CD4-positive, alpha-beta T cell treated with Interleukin-6 at 100 ng/mL for 8 hours (primary cell): ENCODE data around the gene WARS2.

Source experiments
- DNase-seq: peaks from one replicate; pipeline ENCODE4 v3.0.0-alpha.2; 2020; ENCODE audit warnings: mixed read lengths, low spot score

Gene WARS2

DNA sequence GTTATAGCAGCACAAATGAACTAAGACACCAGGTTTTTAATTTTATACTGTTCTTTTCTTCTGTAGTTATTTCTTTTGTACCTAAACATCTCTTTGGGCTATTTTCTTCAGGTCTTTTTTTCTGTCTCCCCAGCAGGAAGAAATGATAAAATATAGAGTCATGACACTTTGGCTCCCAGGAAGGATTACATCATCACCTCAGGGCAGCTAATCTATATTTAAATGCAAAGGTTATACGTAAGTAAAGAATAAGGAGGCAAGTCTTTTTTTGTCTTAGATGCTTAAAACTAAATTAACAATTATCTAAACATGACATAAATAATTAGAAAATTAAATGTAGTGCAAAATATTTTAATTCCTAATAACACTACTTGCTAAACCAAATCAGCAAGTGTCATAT is 57.0 kb downstream of the WARS2 start:
- no peak for DNase-seq

DNA sequence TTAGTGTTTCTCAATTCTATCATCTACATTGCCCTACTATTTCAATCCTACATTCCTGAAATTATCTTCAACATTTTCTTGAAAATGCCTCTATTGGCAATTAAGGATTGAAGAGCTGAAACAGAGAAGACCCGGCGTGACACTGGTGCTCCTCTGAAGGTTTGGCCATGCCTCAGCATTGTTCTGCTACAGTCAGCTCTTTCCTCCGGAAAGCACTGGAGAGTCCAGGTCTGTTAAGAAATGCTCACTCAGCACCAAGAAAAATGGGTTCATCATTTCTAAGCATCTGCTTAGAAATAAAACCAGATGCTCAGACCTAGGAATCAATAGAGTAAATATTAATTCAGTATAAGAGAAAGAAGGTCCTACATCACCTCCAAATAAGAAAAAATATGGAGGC is 58.8 kb downstream of the WARS2 start:
- no peak for DNase-seq

DNA sequence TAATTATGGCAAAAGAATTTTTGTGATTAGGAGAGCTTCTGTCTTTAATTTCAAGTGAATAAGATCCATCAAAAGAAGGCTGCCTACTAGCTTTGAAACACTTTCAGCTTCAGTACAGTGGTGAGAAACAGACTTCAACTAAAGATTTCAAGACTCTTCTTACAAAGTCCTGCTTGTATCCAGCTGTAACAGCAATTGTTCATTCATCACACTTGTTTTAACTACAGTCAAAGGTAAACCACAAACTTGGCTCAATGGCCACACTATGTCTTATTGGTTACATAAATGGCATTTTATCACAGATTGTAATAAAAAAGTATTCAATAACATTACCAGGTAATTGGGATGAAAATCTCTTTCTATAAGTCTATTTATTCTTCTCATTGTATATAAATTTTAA is 59.2 kb downstream of the WARS2 start:
- DNase-seq, result no peak

DNA sequence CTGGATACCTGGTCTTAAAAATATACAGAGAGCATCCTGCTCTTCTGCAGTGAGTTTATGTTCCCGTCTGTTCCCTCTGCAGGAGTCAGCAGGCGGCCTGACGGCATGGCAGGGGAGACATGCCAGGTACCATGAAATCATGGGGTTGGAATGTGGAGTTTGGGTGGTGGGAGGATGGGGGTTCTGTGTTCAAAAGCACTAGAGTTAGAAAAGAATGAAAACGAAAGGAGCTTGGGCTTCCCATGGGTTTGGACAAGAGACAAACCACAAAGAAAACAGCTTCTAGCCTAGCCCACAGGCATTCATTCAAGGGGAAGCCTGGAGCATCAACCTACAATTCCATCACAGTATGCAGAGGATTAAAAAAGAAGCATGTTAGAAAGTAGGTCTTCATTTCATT is 59.9 kb downstream of the WARS2 start:
- DNase-seq, result no peak

DNA sequence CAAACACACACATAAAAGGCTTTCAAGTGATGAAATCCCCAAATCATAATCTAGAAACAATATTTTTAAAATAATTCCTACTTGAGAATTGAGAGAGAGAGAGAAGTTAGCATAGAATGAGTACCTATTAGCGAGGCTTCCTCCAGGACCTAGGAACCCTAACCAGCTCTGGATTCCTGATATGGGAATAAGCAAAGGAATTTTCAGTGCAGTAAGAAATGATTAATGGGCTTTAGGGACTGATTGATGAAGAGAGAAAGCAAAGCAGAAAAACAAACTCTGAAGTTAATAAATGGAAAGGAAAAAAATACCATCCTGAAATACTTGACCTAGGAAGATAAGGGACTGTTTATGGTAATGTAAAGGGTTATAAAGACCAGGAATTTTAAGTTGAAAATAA is 60.6 kb downstream of the WARS2 start:
- no peak for DNase-seq

DNA sequence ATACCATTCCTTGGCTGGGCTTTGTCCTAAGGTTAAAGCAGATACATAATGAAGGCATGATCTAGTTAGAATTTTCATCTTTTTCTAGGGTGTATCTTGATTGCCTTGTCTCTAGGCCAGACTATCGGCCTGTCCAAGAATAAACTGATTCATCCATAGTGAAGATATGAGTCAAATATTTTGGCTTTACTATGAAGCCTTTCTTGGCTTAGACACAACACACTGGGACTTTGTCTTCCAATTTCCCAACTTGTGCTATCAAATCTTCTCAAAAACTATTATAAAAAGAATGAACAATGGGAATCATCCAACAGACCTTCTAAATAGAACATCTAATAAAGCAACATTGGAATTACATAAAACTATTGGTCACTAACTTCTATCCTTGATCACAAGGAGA is 64.8 kb downstream of the WARS2 start:
- DNase-seq, result no peak

DNA sequence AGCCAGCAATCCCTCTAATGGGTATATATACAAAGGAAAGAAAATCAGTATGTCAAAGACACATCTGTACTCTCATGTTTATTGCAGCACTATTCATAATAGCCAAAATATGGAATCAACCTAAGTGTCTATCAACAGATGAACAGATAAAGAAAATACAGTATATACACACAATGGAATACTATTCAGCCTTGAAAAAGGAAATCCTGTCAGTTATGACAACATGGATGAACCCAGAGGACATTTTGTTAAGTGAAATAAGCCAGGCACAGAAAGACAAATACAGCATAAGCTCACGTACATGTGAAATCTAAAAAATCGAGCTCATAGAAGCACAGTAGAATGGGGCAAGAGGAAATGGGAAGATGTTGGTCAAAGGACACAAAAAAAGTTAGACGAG is 69.1 kb downstream of the WARS2 start:
- no peak for DNase-seq

DNA sequence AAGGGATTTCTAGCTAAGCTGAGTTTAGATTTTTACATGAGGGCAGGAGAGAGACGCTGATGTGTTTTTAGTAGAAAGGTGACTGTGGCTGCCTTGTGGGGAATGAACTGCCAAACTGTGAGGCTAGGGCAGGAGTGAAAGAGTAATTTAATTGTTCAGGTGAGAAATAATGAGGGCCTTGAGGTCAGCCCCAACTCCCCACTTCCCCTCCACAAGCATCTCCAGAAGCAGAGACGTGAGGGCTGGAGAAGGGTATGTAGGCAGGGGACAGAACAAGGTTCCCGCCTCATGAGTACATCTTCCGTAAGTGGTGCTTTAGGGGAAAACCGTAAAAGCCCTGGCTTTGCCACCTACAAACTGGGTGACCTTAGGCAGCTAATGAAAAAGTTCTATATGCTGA is 70.8 kb downstream of the WARS2 start:
- no peak for DNase-seq

DNA sequence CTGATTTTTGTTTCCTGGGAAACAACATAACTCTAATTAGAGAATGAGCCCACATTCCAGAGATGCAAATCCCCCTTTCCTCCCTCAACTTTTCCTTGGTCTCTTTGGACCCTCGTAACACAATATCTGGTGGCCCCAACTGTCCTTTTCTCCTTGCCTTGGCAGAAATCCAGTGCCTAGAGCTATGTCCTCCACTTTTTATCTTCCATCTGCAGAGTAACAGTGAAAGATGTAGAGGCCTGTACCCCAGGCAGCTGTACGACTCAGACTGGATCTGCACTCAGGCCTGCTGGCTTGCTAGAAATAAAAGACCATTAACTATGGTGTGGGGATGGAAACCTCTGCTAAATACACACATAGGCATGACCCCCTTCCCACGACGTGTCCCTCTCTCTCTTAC is 72.0 kb downstream of the WARS2 start:
- DNase-seq, result no peak

DNA sequence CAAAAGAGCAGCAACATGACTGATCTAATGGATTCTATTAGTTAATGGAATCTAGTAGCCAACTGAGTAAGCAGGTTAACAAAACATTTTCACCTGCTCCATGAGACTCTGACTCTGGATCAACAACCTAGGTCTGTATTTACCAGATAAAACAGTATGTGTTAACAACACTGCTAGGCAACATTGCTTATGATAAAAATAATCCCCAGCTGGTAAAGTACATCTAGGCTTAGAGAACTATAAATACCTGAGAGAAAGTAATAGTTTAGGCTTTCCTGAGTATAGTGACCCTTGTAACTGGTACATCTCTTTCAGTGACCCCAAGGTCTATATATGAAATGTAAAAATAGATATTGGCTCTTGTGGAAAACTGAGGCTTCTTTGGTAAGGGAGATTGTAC is 78.8 kb downstream of the WARS2 start:
- DNase-seq, result no peak

DNA sequence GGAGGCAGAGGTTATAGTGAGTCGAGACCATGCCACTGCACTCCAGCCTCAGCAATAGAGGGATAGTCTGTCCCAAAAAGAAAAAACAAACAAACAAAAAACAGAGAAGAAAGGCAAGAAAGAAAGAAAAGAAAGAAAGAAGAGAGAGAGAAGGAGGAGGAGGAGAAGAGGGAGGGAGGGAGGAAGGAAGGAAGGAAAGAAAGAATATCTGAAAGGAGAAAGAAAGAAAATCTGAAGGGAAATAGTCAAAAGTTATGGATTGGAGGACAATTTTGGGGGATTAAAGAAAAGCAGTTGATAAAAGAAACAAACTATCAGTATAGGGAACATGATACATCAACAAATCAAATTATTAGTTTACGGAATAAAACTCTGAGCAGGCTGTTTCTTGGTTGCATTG is 84.9 kb downstream of the WARS2 start:
- no peak for DNase-seq

DNA sequence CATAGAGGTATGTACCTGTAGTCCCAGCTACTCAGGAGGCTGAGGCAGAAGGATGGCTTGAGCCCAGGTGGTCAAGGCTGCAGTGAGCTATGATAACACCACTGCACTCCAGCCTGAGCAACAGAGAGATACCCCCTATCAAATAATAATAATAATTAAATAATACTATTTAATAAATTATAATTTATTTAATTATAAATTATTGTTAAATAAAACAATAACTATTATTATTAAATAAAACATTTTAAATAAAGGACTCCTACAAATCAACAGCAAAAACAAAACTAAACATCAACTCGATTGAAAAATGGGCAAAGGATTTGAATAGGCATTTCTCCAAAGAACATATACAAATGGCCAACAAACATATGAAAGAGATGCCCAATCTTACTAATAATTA is 86.5 kb downstream of the WARS2 start:
- DNase-seq, result no peak

DNA sequence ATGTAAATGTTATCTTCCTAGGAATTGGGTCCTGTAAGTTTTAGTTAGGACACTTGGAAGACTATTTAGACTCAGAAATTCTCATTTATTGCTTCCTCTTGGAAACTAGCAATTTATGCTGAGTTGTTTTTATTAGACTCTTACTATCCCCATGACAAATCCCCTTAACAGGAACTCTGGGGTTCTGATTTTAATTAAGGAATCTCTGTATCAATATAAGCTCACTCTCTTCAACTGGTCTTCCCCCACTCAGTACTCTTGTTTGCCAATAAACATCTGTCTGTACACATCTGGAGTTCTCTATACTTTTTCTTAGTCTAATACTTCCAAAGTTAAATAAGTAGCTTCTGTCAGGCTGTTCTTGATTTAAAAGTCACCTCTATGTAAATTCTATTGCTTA is 88.2 kb downstream of the WARS2 start:
- no peak for DNase-seq

DNA sequence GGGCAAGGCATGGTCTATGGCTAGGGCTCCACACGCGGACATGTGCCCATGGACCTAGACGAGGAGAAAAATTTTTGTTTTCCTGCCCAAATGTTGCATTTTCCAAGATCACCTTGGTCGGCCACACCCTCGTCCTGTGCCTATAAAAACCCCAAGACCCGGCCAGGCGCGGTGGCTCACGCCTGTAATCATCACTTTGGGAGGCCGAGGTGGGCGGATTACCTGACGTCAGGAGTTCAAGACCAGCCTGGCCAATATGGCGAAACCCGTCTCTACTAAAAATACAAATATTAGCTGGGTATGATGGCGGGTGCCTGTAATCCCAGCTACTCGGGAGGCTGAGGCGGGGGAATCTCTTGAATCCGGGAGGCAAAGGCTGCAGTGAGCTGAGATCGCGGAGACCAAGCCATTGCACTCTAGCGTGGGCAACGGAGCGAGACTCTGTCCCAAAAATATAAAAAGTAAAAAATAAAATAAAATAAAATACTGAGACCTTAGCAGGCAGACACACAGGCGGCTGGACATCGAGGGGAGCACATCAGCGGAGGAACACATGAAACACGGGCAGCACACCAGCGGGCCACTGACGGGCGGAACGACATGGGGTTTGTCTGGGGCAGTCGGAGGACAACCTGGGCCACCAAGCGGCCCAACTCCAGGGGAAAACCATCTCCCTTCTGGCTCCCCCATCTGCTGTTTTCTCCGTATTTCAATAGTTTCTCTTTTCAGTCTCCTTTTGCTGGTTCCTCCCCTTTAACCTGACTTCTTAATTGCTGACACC is 91.6 kb downstream of the WARS2 start:
- DNase-seq, result no peak

DNA sequence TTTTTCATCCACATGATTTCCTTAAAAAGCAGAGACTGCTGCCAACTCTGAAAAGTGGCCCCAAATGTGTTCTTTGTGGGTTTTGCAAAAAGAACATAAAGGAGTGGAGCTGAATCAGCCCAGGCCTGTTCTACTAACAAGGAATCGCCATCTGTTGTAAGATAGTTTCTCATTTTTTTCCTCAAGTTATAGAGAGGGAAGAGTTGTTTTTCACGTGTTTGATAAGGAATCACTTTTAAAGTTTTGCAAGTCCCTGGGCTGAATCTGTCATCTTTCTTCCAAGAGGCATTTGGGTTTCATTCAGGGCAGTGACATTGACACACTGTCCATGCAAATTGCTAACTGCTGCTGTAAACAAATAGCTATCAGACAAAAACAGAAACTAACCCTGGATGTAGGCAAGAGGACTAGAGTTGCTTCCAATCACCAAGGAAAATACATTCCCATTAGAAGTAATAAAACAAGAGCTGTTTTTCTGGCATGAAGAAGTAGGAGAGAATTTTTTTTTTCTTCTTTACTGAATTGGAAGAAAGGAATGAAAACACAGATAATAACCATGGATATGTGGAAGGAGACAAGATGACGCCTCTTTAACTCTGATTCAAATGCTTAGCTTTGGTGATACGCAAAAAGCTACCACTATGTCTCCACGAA is 93.5 kb downstream of the WARS2 start:
- DNase-seq, result no peak

DNA sequence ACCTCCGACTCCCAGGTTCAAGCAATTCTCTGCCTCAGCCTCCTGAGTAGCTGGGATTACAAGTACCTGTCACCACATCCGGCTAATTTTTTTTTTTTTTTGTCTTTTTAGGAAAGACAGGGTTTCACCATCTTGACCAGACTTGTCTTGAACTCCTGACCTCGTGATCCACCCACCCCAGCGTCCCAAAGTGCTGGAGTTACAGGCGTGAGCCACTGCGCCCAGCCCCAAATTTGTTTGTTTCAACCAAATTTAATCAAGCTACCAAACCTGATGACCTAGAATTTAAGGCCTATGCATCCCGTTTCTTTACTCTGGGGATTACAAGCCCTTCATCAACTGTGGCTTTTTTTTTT is 94.0 kb downstream of the WARS2 start:
- no peak for DNase-seq

DNA sequence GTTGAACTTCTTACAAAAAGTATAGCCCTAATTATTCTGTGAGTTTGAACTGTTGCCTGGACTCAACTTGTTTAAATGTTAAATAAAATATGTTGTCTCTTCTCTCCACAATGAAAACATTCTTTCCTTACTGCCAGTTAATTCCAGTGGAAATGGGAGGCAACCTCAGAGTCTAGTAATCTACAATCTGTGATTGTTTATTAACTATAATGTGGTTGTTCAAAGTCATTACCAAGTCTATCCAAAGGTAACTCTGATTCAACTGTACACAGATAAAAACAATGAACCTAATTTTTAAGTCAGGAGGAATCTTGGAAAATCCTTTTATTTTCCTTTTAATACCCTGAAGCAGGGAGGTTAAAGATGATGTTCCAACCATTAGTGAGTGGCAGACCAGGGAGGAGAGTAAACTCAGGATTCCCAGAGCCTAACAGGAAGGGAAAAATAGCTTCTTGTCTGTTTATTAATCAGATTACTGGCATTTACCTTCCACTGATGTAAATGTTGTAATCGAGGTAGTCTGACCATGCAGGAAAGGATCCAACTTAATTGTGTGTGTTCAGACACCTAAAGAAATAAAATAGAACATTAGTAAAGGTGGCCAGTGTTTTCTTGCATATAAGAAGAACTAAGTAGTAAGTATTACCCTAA is 95.2 kb downstream of the WARS2 start:
- DNase-seq, result no peak

DNA sequence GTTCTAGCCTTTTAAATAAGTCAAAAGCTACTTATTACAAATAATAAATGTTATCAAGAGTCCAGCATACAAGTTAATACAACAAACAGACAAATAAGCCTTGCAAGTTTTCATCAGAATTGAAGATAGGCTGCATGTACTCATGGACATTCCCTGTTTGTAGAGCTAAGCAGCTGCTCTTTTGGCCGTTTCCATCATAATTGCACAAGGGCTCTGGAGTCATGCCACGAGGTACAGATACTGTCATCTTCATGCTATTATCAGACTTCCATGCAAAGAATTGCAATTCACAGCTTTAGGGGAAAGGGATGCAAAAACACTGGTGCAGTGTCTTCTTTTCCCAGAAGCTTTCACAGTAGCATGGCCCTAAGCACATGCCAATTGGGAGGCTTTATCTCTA is 99.5 kb downstream of the WARS2 start:
- DNase-seq, result no peak

DNA sequence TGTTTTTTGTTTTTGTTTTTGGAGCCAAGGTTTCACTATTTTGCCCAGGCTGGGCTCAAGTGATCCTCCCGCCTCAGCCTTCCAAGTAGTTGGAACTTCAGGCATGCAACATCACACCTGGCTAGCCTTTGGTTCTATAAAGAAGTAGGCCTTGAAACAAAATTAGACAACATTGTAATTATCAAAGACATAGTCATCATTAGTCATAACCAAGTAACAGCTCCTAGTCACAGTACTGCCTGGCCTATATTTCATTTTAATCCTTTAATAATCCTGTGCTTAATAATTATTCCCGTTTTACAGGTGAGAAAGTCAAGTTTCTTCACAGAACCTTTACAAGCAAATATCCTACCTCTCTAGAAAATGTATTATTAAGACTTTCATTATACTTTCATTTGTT is 100.0 kb downstream of the WARS2 start:
- no peak for DNase-seq

DNA sequence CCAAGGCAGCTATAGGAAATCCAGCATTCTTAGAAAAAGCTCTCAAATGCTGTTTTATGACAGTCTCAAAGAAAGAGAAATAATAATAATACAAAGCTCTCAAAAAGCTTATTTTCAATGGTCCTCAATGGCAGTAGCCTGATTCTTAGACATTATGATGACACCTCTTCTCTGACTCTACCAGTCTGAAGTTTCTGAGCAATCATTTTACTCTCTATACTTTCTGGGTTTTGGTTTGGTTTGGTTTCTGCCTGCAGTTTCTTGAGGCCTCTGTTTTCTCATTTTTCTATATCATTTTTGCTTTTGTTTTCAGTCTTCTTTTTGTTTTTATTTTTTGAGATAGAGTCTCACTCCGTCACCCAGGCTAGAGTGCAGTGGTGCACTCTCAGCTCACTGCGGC is 102.1 kb downstream of the WARS2 start:
- no peak for DNase-seq

DNA sequence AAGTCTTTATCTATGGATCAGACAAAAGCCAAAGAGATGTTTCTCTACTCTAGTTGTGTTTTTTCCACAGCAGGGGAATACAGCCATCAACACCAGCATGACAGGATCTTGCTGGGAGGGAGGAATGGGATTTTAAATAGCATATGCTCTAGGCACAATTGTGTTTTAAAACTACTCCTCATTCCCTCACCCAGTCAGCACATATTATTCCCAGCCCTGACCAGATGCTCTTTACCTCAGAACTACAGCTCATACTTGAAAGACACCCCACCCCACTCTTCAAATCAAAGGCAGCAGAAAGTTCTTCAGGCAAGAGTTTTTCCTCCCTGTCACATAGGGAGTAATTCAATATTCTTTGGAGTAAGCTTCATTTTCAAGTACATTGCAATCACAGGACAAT is 106.1 kb downstream of the WARS2 start:
- no peak for DNase-seq

DNA sequence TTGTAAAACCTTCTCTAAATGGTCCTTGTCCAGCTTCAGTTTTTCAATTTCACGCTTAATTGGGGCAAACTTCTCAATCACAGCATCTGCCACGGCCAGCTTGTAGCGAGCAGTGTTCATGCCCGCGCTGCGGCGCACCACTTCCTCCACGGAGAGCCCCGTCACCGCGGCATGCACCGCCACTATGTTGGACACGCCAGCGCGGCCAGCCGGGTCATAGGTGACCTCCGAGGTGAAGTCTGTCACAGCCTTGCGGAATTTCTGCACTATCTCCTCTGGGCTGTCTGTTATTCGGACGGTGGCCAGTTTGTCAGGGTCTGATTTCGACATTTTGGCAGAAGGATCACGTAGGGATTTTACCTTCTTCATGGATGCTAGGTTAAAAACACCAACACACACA is 107.5 kb downstream of the WARS2 start:
- DNase-seq, result no peak

DNA sequence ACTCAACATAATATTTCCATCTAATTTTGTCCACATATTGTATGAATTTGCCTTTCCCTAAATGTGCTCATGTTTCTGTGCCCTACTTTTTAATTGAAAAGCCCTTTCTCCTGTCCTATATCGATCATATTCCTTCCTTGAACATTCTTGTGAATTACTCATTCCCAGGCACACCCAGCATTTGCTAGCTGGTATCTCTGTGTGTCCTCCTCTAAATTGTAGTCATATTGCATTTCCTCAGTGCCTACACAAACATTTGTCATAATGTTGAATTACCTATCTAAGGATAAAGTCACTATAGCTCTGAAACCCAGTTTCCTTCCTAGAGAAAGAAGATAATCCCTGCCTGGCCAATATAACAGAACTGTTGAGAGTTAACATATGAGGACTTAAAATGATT is 112.7 kb downstream of the WARS2 start:
- DNase-seq, result no peak

DNA sequence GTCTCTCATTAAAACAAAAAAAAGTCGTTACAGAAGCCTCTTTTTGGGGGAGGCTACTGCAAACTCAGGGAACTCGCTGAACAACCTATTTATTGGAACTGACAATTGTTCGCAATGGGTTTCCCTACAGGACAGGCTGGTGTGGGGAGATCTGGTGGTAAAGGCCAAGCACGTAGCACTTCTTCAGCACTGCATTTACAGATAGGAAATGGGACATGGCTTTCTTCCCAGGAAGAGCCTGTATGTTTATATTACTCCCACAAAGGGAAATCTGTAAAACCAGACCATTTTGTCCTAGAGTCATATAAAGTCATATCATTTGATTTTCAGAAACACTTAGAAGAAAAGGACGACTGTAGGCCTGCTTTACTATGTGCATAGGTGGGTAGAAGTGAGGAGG is 113.5 kb downstream of the WARS2 start:
- no peak for DNase-seq
